Measurements from ENCODE around the gene TAGLN2.

The TAGLN2 gene

GRCh38 chr1:159868766-159869165 is 56.5 kb downstream of the TAGLN2 start:
- no peak for DNase-seq

Measured in DMS79 treated with DMSO at 0.1 percent for 48 hours (cell line).